NCI-H446 treated with DMSO at 0.1 percent for 48 hours (cell line): ENCODE results near the gene ANKH.

Experiments used
- DNase-seq: peaks from one replicate; lab custom pipeline; 2025; lab: John Stamatoyannopoulos, UW

The ANKH gene

GRCh38 chr5:14790220-14790619 is 81.4 kb downstream of the ANKH start:
- DNase-seq = no peak

- no peak for DNase-seq
Measured at GRCh38 chr5:14787801-14788579, 83.6 kb downstream of the ANKH start.

- DNase-seq = no peak
Measured at GRCh38 chr5:14783691-14784090, 87.9 kb downstream of the ANKH start.

- DNase-seq = no peak
Measured at GRCh38 chr5:14782591-14782990, 89.0 kb downstream of the ANKH start.

GRCh38 chr5:14781106-14781505 is 90.5 kb downstream of the ANKH start:
- DNase-seq = no peak

- DNase-seq = no peak
Measured at GRCh38 chr5:14779975-14780374, 91.6 kb downstream of the ANKH start.

- no peak for DNase-seq
Measured at GRCh38 chr5:14778792-14779070, 92.8 kb downstream of the ANKH start.

GRCh38 chr5:14777932-14778791 is 93.4 kb downstream of the ANKH start:
- no peak for DNase-seq

- DNase-seq = no peak
Measured at GRCh38 chr5:14777187-14777586, 94.4 kb downstream of the ANKH start.

GRCh38 chr5:14776602-14777001 is 95.0 kb downstream of the ANKH start:
- no peak for DNase-seq

GRCh38 chr5:14775857-14776256 is 95.7 kb downstream of the ANKH start:
- no peak for DNase-seq

- no peak for DNase-seq
Measured at GRCh38 chr5:14773588-14773987, 98.0 kb downstream of the ANKH start.

GRCh38 chr5:14771972-14772371 is 99.6 kb downstream of the ANKH start:
- DNase-seq = no peak

- DNase-seq = no peak
Measured at GRCh38 chr5:14771189-14771588, 100.4 kb downstream of the ANKH start.

- no peak for DNase-seq
Measured at GRCh38 chr5:14768508-14769365, 102.8 kb downstream of the ANKH start.

GRCh38 chr5:14767735-14768507 is 103.7 kb downstream of the ANKH start:
- DNase-seq = no peak

GRCh38 chr5:14767053-14767452 is 104.5 kb downstream of the ANKH start:
- DNase-seq = no peak

- no peak for DNase-seq
Measured at GRCh38 chr5:14766584-14766983, 105.0 kb downstream of the ANKH start.

- DNase-seq = no peak
Measured at GRCh38 chr5:14765587-14765986, 106.0 kb downstream of the ANKH start.

- DNase-seq = no peak
Measured at GRCh38 chr5:14762549-14763216, 108.9 kb downstream of the ANKH start.

- no peak for DNase-seq
Measured at GRCh38 chr5:14760548-14761002, 111.0 kb downstream of the ANKH start.
